Measurements from ENCODE around the gene IRF1. TPM values are rescaled to one million over a fixed set of nuclear protein-coding genes. Genes with fewer than 3 reads are reported as not detected.

The IRF1 gene
- total RNA-seq, 1 experiment from 2014 or later: 5.7 TPM

- H3K4me3 ChIP-seq (ENCODE audit: low read depth, low read length, poor library complexity, severe bottlenecking): no peak overlapping the region
- ChIA-PET POLR2A (ENCODE audit: low non-redundant PET) (no interaction called here), CTCF (no interaction called here)
- H3K36me3 ChIP-seq (ENCODE audit: insufficient read depth, low read length, poor library complexity, severe bottlenecking): no peaks in the 10 kb centered on the region
- no peaks in the 10 kb centered on the region for H3K9me3 ChIP-seq (ENCODE audit: low read depth, low read length, poor library complexity, severe bottlenecking)
- DNase-seq (ENCODE audit: low spot score): no peak
- no peaks in the 10 kb centered on the region for H3K27me3 ChIP-seq (replicated peaks; ENCODE audit: insufficient read depth, low read depth, low read length, poor library complexity)
- H3K27ac ChIP-seq (ENCODE audit: low read depth, low read length, poor library complexity, severe bottlenecking): no peak overlapping the region
- intact Hi-C loops (cut with micrococcal nuclease; ENCODE audit: unreplicated experiment): loop anchor here (10.0 kb wide), 1 partner anchor 313 kb away; no protein-coding TSS in a partner anchor
- peaks cover 11% of the 10 kb centered on the region for H3K4me1 ChIP-seq (ENCODE audit: insufficient read depth, low read length, poor library complexity, severe bottlenecking)
- TF ChIP-seq, protein P1, sequence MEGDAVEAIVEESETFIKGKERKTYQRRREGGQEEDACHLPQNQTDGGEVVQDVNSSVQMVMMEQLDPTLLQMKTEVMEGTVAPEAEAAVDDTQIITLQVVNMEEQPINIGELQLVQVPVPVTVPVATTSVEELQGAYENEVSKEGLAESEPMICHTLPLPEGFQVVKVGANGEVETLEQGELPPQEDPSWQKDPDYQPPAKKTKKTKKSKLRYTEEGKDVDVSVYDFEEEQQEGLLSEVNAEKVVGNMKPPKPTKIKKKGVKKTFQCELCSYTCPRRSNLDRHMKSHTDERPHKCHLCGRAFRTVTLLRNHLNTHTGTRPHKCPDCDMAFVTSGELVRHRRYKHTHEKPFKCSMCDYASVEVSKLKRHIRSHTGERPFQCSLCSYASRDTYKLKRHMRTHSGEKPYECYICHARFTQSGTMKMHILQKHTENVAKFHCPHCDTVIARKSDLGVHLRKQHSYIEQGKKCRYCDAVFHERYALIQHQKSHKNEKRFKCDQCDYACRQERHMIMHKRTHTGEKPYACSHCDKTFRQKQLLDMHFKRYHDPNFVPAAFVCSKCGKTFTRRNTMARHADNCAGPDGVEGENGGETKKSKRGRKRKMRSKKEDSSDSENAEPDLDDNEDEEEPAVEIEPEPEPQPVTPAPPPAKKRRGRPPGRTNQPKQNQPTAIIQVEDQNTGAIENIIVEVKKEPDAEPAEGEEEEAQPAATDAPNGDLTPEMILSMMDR (conservative IDR thresholded peaks at IDR 0.05; ENCODE audit: low read depth, low read length): no peak
- TF ChIP-seq EZH2 (IDR thresholded peaks at IDR 0.05; ENCODE audit: borderline replicate concordance, low read depth, low read length, poor library complexity, severe bottlenecking): no peak
- BruUV-seq (replicated peaks): no TSS peak
Observed at GRCh38 chr5:132497488-132497997, 7.0 kb upstream of the IRF1 start.

DNA sequence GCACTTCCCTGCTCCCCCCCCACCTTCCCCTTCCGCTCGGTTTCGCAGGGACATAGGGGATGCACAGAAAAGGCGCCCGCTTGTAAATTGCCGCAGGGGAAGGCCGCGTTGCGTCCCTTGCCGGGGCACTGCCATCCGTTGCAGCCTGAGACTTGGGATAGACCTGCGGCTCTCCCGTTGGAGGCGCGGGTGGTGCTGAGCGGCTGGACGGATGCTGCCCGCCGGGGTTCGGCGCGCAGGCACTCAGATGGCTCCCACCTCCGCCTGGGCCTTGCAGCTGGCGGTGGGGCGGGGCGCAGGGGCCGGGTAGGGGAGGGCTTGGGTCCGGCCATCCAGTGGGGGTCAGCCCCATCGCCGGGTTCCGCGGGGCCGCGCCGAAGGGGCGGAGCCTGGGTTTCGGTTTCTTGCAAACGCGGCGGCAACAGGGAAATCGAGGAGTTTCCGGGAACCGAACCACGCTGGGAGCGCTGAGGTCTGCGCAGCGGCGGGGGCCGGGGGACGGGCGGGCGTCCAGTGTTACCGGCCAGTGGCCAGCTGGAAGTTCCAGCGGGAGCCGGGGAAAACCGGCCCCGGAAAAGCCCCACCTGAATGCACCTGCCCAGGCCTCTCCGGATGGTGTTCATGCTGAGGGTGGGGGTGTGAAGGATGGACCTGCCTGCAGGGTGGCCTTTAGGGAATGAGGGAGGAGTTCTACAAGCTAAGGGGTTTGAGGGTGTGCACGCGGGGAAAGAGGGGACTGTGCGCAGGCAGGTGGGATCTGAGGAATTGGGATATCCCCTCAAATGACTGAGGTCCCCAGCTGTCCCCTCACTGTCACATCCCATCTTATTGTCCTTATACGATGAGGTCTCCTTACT, 6.3 kb upstream of the IRF1 start:
- no peaks in the 10 kb centered on the region for H3K36me3 ChIP-seq (ENCODE audit: insufficient read depth, low read length, poor library complexity, severe bottlenecking)
- H3K27ac ChIP-seq (ENCODE audit: low read depth, low read length, poor library complexity, severe bottlenecking): no peak overlapping the region
- H3K27me3 ChIP-seq (replicated peaks; ENCODE audit: insufficient read depth, low read depth, low read length, poor library complexity): no peaks in the 10 kb centered on the region
- intact Hi-C loops (cut with micrococcal nuclease; ENCODE audit: unreplicated experiment): loop anchor here (10.0 kb wide), 1 partner anchor 312 kb away; no protein-coding TSS in a partner anchor
- DNase-seq (ENCODE audit: low spot score): peak; percentile 53
- ChIA-PET POLR2A (ENCODE audit: low non-redundant PET) (no interaction called here), CTCF (interaction anchor here (0.6 to 1.3 kb wide), 3 partner anchors 8 to 40 kb away, joined by 3 to 5 read pairs (median 3); no protein-coding TSS in a partner anchor)
- TF ChIP-seq, protein P1 (conservative IDR thresholded peaks at IDR 0.05; ENCODE audit: low read depth, low read length): no peak
- peak overlapping the region; percentile 70 for H3K4me3 ChIP-seq (ENCODE audit: low read depth, low read length, poor library complexity, severe bottlenecking)
- H3K9me3 ChIP-seq (ENCODE audit: low read depth, low read length, poor library complexity, severe bottlenecking): no peaks in the 10 kb centered on the region
- BruUV-seq (replicated peaks): no TSS peak
- H3K4me1 ChIP-seq (ENCODE audit: insufficient read depth, low read length, poor library complexity, severe bottlenecking): peaks cover 11% of the 10 kb centered on the region

DNA sequence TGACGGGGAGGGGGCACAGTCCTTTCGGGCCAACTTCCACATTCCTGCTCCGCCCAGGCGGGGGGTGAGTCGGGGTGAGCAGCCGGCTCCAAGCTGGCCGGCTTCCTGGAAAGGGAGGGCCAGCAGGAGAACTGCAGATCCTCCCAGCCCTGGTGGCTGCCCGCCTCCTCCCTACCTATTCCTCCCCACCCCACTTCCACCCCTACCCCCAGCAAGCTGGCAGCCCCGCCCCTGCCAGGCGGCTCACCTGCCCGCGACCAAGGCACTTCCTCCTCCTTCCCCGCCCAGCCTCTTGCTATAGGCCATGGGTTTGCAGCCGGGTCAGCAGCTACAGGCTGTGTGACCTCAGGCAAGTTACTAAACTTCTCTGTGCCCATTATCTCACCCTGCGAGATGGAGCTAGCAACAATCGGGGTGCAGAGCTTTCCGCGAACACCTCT, 5.6 kb upstream of the IRF1 start:
- Histone ChIP-seq H3K27me3 (replicated peaks; ENCODE audit: insufficient read depth, low read depth, low read length, poor library complexity) (no peaks in the 10 kb centered on the region), H3K4me1 (ENCODE audit: insufficient read depth, low read length, poor library complexity, severe bottlenecking) (peaks cover 13% of the 10 kb centered on the region), H3K27ac (ENCODE audit: low read depth, low read length, poor library complexity, severe bottlenecking) (peak overlapping the region; percentile 59), H3K36me3 (ENCODE audit: insufficient read depth, low read length, poor library complexity, severe bottlenecking) (no peaks in the 10 kb centered on the region), H3K4me3 (ENCODE audit: low read depth, low read length, poor library complexity, severe bottlenecking) (peak overlapping the region; percentile 70), H3K9me3 (ENCODE audit: low read depth, low read length, poor library complexity, severe bottlenecking) (no peaks in the 10 kb centered on the region)
- ChIA-PET POLR2A (ENCODE audit: low non-redundant PET) (no interaction called here), CTCF (interaction anchor here (0.6 to 1.3 kb wide), 5 partner anchors 9 to 1714 kb away, joined by 3 to 9 read pairs (median 4); no protein-coding TSS in a partner anchor)
- DNase-seq (ENCODE audit: low spot score): peak; percentile 44
- TF ChIP-seq EZH2 (IDR thresholded peaks at IDR 0.05; ENCODE audit: borderline replicate concordance, low read depth, low read length, poor library complexity, severe bottlenecking): no peak
- TF ChIP-seq, protein P1 (conservative IDR thresholded peaks at IDR 0.05; ENCODE audit: low read depth, low read length): no peak
- BruUV-seq (replicated peaks): no TSS peak
- intact Hi-C loops (cut with micrococcal nuclease; ENCODE audit: unreplicated experiment): loop anchor here (10.0 kb wide), 1 partner anchor 311 kb away; no protein-coding TSS in a partner anchor

Data from A673 (cell line).